Transverse colon (tissue), 3 donors: ENCODE data around the gene THOC2.

Experiments
- EP300 ChIP-seq: sonication (generic); formaldehyde crosslinking; IDR thresholded peaks from one replicate; pipeline ENCODE4 v1.6.1; 2017; ENCODE audit warnings: antibody characterized with exemption, low read depth
- POLR2AphosphoS5 ChIP-seq, 3 donors: sonication (generic); formaldehyde crosslinking; IDR thresholded peaks; one replicate each; pipeline ENCODE4 v1.6.1; 2016; ENCODE audit warnings: antibody characterized with exemption in 3 of 3

DNA sequence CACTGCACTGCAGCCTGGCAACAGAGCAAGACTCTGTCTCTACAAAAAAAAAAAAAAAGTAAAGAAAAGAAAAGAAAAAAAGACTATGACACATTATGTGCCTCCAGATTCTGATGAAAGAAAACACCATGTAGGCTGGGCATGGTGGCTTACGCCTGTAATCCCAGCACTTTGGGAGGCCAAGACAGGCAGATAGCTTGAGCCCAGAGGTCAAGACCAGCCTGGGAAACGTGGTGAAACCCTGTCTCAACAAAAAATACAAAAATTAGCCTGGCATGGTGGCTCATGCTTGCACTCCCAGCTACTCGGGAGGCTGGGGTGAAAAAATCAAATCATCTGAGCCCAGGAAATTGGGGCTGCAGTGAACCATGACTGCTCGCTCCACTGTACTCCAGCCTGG is 19.4 kb downstream of the THOC2 start:
- TF ChIP-seq POLR2AphosphoS5 (IDR thresholded peaks at IDR 0.05) (no peak), EP300 (no peak)
